ENCODE results near the gene ALG12.

Gene ALG12

DNA sequence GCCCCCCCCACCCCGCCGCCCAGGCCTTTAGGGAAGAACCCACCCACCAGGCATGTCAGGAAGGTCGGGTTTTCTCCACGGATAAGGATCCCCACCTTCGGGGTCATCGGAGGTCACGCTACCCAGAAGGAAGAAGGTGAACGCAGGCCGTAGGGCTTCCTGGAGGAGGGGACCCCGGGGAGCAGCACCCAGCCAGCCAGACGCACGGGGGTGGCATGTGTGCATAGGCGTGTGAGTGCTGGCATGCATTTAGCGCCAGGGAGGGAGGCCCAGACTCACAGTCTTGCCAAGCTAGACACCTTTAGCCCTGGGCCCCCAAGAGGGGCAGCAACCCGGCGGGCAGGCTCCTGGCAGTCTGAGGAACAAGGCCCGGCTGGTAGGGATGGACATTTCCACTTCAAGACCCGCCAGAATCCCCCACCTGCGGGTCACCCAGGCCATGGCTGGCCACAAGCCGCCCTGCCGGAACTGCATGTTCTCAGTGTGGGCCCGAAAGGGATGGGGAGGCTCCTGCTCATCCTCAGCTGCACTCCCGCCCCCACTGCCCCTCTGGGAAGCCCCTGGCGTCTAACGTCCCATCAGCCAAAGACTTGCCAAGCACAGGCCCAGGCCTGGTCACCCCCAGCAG, 25.6 kb upstream of the ALG12 start:
- no peak overlapping the region for H3K4me2 ChIP-seq (ENCODE audit: low read length)
- H3K27me3 ChIP-seq (ENCODE audit: insufficient read depth, low read length, poor library complexity), result no peaks in the 10 kb centered on the region
- H3K4me3 ChIP-seq (ENCODE audit: low read length), result no peak overlapping the region
- no peak overlapping the region for H3K27ac ChIP-seq (ENCODE audit: low read depth, low read length)
- no peak overlapping the region for H4K5ac ChIP-seq (ENCODE audit: low read length)
- no CpG with 5 or more reads among the region's 25 CpGs for WGBS (ENCODE audit: extremely low coverage, insufficient coverage, low lambda C conversion rate)
- H3K79me2 ChIP-seq (ENCODE audit: control insufficient read depth, insufficient read depth, low read length), result no peaks in the 10 kb centered on the region
- H3K18ac ChIP-seq (ENCODE audit: low read length), result no peak overlapping the region
- H3K56ac ChIP-seq (ENCODE audit: low read length), result no peak overlapping the region
- H3K4ac ChIP-seq (ENCODE audit: low read depth, low read length), result no peak overlapping the region
- H4K8ac ChIP-seq (ENCODE audit: low read depth, low read length), result no peak overlapping the region
- no peaks in the 10 kb centered on the region for H3K36me3 ChIP-seq (ENCODE audit: control insufficient read depth, insufficient read depth, low read length)
- H2AK5ac ChIP-seq (ENCODE audit: low read length), result no peak overlapping the region
- no peak for DNase-seq
- no peak overlapping the region for H2BK15ac ChIP-seq (replicated peaks; ENCODE audit: low read depth)
- H3K23ac ChIP-seq (ENCODE audit: low read length), result no peak overlapping the region
- H2BK5ac ChIP-seq (ENCODE audit: low read length), result no peak overlapping the region
- no peaks in the 10 kb centered on the region for H3K4me1 ChIP-seq (ENCODE audit: control insufficient read depth, low read depth, low read length)
- H3K79me1 ChIP-seq (ENCODE audit: low read length), result no peaks in the 10 kb centered on the region
- H3K9ac ChIP-seq (ENCODE audit: low read length), result no peak overlapping the region
- H2BK120ac ChIP-seq (ENCODE audit: low read depth, low read length), result no peak overlapping the region

DNA sequence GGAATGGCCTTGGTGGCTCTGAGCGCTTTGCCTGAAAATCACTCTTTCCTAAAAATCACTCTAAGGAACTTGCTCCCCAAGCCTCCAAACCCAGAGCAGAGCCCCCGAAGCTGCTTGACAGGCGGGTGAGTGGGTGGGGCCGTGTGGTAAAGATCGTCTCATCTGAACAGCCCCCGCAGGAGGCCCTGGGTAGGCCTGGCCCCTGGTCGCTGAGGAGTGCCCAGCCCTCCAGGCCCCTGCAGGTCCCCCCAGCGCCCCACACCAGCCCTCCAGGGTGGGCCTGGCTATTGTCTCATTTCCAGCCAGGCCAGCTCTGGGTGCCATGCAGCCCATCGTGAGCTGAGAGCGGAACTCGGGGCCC, 25.1 kb upstream of the ALG12 start:
- no peak for DNase-seq
- WGBS (ENCODE audit: extremely low coverage, insufficient coverage, low lambda C conversion rate), result no CpG with 5 or more reads among the region's 11 CpGs
- no peak overlapping the region for H4K5ac ChIP-seq (ENCODE audit: low read length)
- no peak overlapping the region for H2AK5ac ChIP-seq (ENCODE audit: low read length)
- H3K4me2 ChIP-seq (ENCODE audit: low read length), result no peak overlapping the region
- H2BK15ac ChIP-seq (replicated peaks; ENCODE audit: low read depth), result no peak overlapping the region
- H3K36me3 ChIP-seq (ENCODE audit: control insufficient read depth, insufficient read depth, low read length), result no peaks in the 10 kb centered on the region
- H2BK5ac ChIP-seq (ENCODE audit: low read length), result no peak overlapping the region
- no peak overlapping the region for H3K27ac ChIP-seq (ENCODE audit: low read depth, low read length)
- H3K23ac ChIP-seq (ENCODE audit: low read length), result no peak overlapping the region
- no peaks in the 10 kb centered on the region for H3K27me3 ChIP-seq (ENCODE audit: insufficient read depth, low read length, poor library complexity)
- no peak overlapping the region for H3K9ac ChIP-seq (ENCODE audit: low read length)
- H3K18ac ChIP-seq (ENCODE audit: low read length), result no peak overlapping the region
- no peaks in the 10 kb centered on the region for H3K79me2 ChIP-seq (ENCODE audit: control insufficient read depth, insufficient read depth, low read length)
- no peak overlapping the region for H2BK120ac ChIP-seq (ENCODE audit: low read depth, low read length)
- no peak overlapping the region for H3K4me3 ChIP-seq (ENCODE audit: low read length)
- H3K56ac ChIP-seq (ENCODE audit: low read length), result no peak overlapping the region
- H4K8ac ChIP-seq (ENCODE audit: low read depth, low read length), result no peak overlapping the region
- no peak overlapping the region for H3K4ac ChIP-seq (ENCODE audit: low read depth, low read length)
- no peaks in the 10 kb centered on the region for H3K79me1 ChIP-seq (ENCODE audit: low read length)
- H3K4me1 ChIP-seq (ENCODE audit: control insufficient read depth, low read depth, low read length), result no peaks in the 10 kb centered on the region

DNA sequence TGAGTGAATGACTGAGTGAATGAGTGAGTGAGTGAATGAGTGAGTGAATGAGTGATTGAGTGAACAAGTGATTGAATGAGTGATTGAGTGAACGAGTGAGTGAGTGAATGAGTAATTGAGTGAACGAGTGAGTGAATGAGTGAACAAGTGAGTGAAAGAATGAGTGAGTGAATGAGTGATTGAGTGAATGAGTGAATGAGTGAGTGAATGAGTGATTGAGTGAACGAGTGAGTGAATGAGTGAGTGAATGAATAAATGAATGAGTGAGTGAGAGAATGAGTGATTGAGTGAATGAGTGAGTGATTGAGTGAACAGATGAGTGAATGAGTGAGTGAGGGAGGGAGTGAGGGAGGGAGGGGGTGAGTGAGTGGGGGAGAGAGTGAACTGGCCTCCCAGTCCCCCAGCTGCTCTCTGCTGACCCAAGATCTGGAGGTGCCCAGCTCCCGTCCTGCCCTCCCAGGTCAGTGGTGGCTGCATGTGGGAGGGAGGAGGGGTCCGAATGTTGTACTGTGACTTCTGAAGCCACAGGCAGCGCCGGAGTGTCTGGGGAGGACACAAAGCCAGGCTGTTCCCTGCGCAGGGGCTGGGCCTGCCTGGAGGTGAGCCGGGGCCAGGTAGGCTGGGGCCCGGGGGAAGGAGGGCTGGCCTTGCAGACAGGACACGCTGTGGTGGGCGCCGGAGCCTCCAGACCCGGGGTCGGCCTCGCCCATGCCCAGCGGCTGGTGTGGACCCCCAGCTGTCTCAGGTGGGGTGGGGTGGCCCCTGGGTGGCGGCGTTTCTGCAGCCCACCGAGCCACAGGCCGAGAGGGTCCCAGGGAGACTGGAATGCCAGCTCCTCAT, 24.5 kb upstream of the ALG12 start:
- H3K27me3 ChIP-seq (ENCODE audit: insufficient read depth, low read length, poor library complexity), result no peaks in the 10 kb centered on the region
- H4K8ac ChIP-seq (ENCODE audit: low read depth, low read length), result no peak overlapping the region
- H3K4me3 ChIP-seq (ENCODE audit: low read length), result no peak overlapping the region
- no peak overlapping the region for H3K4me2 ChIP-seq (ENCODE audit: low read length)
- 98% methylated on average over 3 of the region's 21 CpGs for WGBS (ENCODE audit: extremely low coverage, insufficient coverage, low lambda C conversion rate)
- no peak for DNase-seq
- no peak overlapping the region for H2AK5ac ChIP-seq (ENCODE audit: low read length)
- no peak overlapping the region for H3K56ac ChIP-seq (ENCODE audit: low read length)
- H2BK15ac ChIP-seq (replicated peaks; ENCODE audit: low read depth), result no peak overlapping the region
- no peak overlapping the region for H4K5ac ChIP-seq (ENCODE audit: low read length)
- no peak overlapping the region for H3K4ac ChIP-seq (ENCODE audit: low read depth, low read length)
- H3K79me2 ChIP-seq (ENCODE audit: control insufficient read depth, insufficient read depth, low read length), result no peaks in the 10 kb centered on the region
- H3K79me1 ChIP-seq (ENCODE audit: low read length), result no peaks in the 10 kb centered on the region
- H3K9ac ChIP-seq (ENCODE audit: low read length), result no peak overlapping the region
- no peaks in the 10 kb centered on the region for H3K36me3 ChIP-seq (ENCODE audit: control insufficient read depth, insufficient read depth, low read length)
- no peak overlapping the region for H3K27ac ChIP-seq (ENCODE audit: low read depth, low read length)
- no peak overlapping the region for H2BK120ac ChIP-seq (ENCODE audit: low read depth, low read length)
- no peak overlapping the region for H3K23ac ChIP-seq (ENCODE audit: low read length)
- no peak overlapping the region for H2BK5ac ChIP-seq (ENCODE audit: low read length)
- no peak overlapping the region for H3K18ac ChIP-seq (ENCODE audit: low read length)
- no peaks in the 10 kb centered on the region for H3K4me1 ChIP-seq (ENCODE audit: control insufficient read depth, low read depth, low read length)

DNA sequence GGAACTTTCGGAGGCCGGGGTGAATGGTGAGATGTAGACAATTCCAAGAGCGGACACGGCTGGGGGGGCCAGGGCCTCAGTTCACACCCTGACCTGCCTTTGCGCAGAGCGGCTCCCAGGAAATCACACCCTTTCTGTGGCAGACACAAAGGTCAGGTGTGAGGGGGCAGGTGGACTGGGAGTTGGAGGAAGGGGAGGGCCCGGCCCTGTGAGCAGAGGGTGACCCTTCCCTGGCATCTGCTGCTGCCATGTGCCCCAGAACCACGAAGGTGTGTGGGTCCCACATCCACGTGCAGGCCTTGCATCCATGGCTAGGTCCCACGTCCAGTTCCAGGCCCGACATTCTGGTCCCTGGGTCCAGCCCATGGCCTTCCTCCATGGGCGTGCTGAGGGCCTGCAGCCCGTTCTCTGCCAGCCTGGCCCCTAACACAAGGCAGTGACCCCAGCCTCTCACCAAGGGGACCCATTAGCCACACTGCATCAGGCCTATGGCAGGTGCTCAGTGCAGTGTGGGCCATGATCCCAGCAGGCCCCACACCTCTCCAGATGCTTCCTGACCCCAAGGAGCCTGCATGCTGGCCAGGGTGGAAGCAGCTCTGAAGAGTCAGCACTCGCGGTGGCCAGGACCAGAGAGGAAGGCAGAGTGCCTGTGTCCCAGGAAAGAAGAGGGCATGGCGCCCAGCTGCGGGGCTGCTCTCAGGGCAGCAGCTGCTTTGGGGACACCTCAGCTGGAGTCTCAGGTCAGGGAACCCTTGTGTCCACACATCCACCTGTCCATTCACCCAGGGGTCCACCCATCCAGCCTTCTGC, 23.5 kb upstream of the ALG12 start:
- Histone ChIP-seq H2BK15ac (replicated peaks; ENCODE audit: low read depth) (no peak overlapping the region), H4K8ac (ENCODE audit: low read depth, low read length) (no peak overlapping the region), H2AK5ac (ENCODE audit: low read length) (no peak overlapping the region), H3K4me1 (ENCODE audit: control insufficient read depth, low read depth, low read length) (no peaks in the 10 kb centered on the region), H3K79me2 (ENCODE audit: control insufficient read depth, insufficient read depth, low read length) (no peaks in the 10 kb centered on the region), H3K18ac (ENCODE audit: low read length) (no peak overlapping the region), H3K36me3 (ENCODE audit: control insufficient read depth, insufficient read depth, low read length) (no peaks in the 10 kb centered on the region), H3K4me2 (ENCODE audit: low read length) (no peak overlapping the region), H3K79me1 (ENCODE audit: low read length) (no peaks in the 10 kb centered on the region), H3K23ac (ENCODE audit: low read length) (no peak overlapping the region), H3K27ac (ENCODE audit: low read depth, low read length) (no peak overlapping the region), H3K4ac (ENCODE audit: low read depth, low read length) (no peak overlapping the region), H3K4me3 (ENCODE audit: low read length) (no peak overlapping the region), H3K56ac (ENCODE audit: low read length) (no peak overlapping the region), H2BK120ac (ENCODE audit: low read depth, low read length) (no peak overlapping the region), H3K27me3 (ENCODE audit: insufficient read depth, low read length, poor library complexity) (no peaks in the 10 kb centered on the region), H4K5ac (ENCODE audit: low read length) (no peak overlapping the region), H2BK5ac (ENCODE audit: low read length) (no peak overlapping the region), H3K9ac (ENCODE audit: low read length) (no peak overlapping the region)
- no peak for DNase-seq
- WGBS (ENCODE audit: extremely low coverage, insufficient coverage, low lambda C conversion rate), result no CpG with 5 or more reads among the region's 17 CpGs

DNA sequence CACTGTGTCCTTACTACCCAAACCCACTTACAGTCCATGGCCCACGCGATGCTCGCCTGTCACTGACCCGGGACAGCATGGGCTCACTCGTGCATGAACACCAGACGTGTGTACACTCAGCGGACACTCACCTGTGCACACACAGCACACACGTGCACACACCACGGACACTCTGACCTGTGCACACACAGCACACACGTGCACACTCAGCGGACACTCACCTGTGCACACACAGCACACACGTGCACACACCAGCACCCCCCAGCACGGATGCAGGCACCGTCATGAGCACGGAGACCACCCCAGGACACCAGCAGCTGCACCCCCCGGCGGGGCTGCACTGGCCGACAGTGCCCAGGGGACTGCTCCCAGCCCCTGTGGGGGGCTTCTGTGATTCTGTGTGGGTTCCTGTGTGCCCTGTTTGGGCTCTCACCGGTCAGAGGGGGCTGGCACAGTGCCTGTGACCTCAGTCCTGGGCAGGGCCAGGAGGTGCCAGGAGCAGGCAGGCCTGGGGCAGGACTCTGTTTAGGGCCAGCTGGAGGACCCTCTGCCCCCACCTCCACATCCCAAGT, 20.4 kb upstream of the ALG12 start:
- H2AK5ac ChIP-seq (ENCODE audit: low read length), result no peak overlapping the region
- H3K4me1 ChIP-seq (ENCODE audit: control insufficient read depth, low read depth, low read length), result no peaks in the 10 kb centered on the region
- H4K5ac ChIP-seq (ENCODE audit: low read length), result no peak overlapping the region
- no peak overlapping the region for H2BK5ac ChIP-seq (ENCODE audit: low read length)
- H4K8ac ChIP-seq (ENCODE audit: low read depth, low read length), result no peak overlapping the region
- no peak overlapping the region for H3K4me2 ChIP-seq (ENCODE audit: low read length)
- H3K79me2 ChIP-seq (ENCODE audit: control insufficient read depth, insufficient read depth, low read length), result no peaks in the 10 kb centered on the region
- H3K4me3 ChIP-seq (ENCODE audit: low read length), result no peak overlapping the region
- H3K56ac ChIP-seq (ENCODE audit: low read length), result no peak overlapping the region
- WGBS (ENCODE audit: extremely low coverage, insufficient coverage, low lambda C conversion rate), result no CpG with 5 or more reads among the region's 19 CpGs
- no peaks in the 10 kb centered on the region for H3K79me1 ChIP-seq (ENCODE audit: low read length)
- H2BK120ac ChIP-seq (ENCODE audit: low read depth, low read length), result no peak overlapping the region
- no peak overlapping the region for H3K18ac ChIP-seq (ENCODE audit: low read length)
- no peak overlapping the region for H3K4ac ChIP-seq (ENCODE audit: low read depth, low read length)
- no peak overlapping the region for H3K27ac ChIP-seq (ENCODE audit: low read depth, low read length)
- no peak for DNase-seq
- H3K27me3 ChIP-seq (ENCODE audit: insufficient read depth, low read length, poor library complexity), result no peaks in the 10 kb centered on the region
- H3K36me3 ChIP-seq (ENCODE audit: control insufficient read depth, insufficient read depth, low read length), result no peaks in the 10 kb centered on the region
- H2BK15ac ChIP-seq (replicated peaks; ENCODE audit: low read depth), result no peak overlapping the region
- H3K9ac ChIP-seq (ENCODE audit: low read length), result no peak overlapping the region
- no peak overlapping the region for H3K23ac ChIP-seq (ENCODE audit: low read length)
